Epithelial cell of esophagus (primary cell): Measurements from ENCODE around the gene KDM4B.

Source experiments
- DNase-seq: peaks from one replicate; pipeline ENCODE4 v3.0.0; 2010; ENCODE audit warnings: low read depth
- H3K4me3 ChIP-seq: 2 replicates; pipeline ENCODE4 v1.5.1; 2011; ENCODE audit warnings: mild to moderate bottlenecking, low read length, control low read depth
- CTCF ChIP-seq: IDR thresholded peaks from 2 replicates; pipeline ENCODE4 v1.5.1; 2011; ENCODE audit warnings: low read depth, mild to moderate bottlenecking, low read length, control low read depth, inconsistent platforms; ENCODE audit not compliant: insufficient read depth; ENCODE audit errors: missing control alignments

Gene KDM4B

GRCh38 chr19:5040544-5041167 lies 71.7 kb downstream of the KDM4B start:
- H3K4me3 ChIP-seq, result no peak overlapping the region
- no peak for DNase-seq
- TF ChIP-seq CTCF, result no peak

GRCh38 chr19:5041168-5041912 lies 72.4 kb downstream of the KDM4B start:
- no peak for TF ChIP-seq CTCF
- no peak overlapping the region for H3K4me3 ChIP-seq
- no peak for DNase-seq

GRCh38 chr19:5041913-5042187 lies 72.9 kb downstream of the KDM4B start:
- H3K4me3 ChIP-seq, result no peak overlapping the region
- TF ChIP-seq CTCF, result no peak
- no peak for DNase-seq

DNA sequence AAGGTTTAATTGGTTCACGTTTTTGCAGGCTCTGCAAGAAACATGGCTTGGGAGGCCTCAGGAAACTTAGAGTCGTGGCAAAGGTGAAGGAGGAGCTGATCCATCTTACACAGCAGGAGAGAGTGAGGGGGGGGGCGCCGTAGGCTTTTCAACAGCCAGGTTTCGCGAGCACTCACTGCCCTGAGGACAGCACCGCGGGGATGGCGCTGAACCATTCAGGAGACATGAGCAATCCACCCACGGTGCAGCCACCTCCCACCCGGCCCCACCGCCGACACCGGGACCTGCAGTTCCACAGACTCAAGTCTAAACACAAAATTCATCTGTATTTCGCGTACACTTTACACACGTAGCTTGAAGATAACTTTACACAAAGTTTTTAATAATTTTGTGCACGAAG lies 73.6 kb downstream of the KDM4B start:
- no peak for TF ChIP-seq CTCF
- no peak overlapping the region for H3K4me3 ChIP-seq
- peak; percentile 10 for DNase-seq

DNA sequence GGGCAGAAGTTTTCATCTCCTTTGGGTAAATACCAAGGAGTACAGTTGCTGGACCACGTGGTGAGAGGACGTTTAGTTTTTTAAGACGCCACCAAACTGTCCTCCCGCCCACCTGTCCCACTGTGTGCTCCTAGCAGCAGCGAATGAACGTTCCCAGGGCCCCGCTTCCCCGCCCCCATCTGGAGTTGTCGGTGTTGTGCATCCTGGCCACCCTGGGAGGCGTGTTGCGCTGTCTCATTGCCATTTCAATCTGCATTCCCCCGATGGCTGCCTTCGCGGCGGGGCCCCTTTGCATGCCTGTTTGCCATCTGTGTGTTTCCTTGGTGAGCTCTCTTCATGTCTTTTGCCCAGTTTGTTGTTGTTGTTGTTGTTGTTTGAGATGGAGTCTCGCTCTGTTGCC lies 76.1 kb downstream of the KDM4B start:
- TF ChIP-seq CTCF, result no peak
- no peak for DNase-seq

DNA sequence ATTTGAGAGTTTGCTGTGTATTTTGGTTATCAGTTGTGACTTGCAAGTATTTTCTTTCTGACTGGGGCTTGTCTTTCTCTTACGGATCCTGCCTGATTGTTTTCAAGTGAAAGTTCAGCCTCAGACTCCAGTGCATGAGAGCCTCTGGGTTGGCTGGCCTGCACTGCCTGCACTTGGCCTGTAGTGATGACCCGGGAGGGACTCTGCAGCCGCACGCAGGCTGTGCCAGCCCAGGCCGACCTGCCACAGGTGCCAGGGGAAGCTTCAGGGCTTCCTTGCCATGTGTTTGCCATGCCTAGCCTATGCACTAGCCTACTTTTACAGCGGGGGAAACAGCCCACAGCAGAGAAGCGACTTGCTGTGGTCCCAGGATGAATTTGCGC lies 77.0 kb downstream of the KDM4B start:
- no peak overlapping the region for H3K4me3 ChIP-seq
- no peak for DNase-seq
- no peak for TF ChIP-seq CTCF

More for the DNA sequence above, 76.1 kb downstream of the KDM4B start:
- H3K4me3 ChIP-seq, result no peak overlapping the region
